Lung (tissue), 12 donors: ENCODE measurements around the gene CDS1. TPM values are rescaled to one million over a fixed set of nuclear protein-coding genes. Genes with fewer than 3 reads are reported as not detected.
A peak's percentile ranks its signal among the peaks of the same experiment; 100 is the strongest.

Source experiments
- ATAC-seq: fragments of 200-7000 bp; cut with Tn5 transposase; one replicate; pipeline ENCODE4 v1.9.1; 2020; ENCODE audit warnings: moderate number of reproducible peaks; ENCODE audit not compliant: insufficient read depth, low FRiP score
- DNase-seq, 3 donors: peaks; one replicate each; pipeline ENCODE4 v3.0.0-alpha.2; 2013 to 2017
- H3K27ac ChIP-seq, 2 donors: one replicate each; pipeline ENCODE4 v1.5.1; 2013; ENCODE audit warnings: mild to moderate bottlenecking in 2 of 2, moderate library complexity in 2 of 2, control low read depth in 1 of 2, inconsistent platforms in 1 of 2, low read depth in 1 of 2, low read length in 1 of 2
- H3K27me3 ChIP-seq, 3 donors: one replicate each; pipeline ENCODE4 v1.5.1; 2013; ENCODE audit warnings: low read length in 2 of 3; ENCODE audit not compliant: control insufficient read depth in 3 of 3, insufficient read depth in 3 of 3
- H3K36me3 ChIP-seq, 4 donors: one replicate each; pipeline ENCODE4 v1.5.1; 2013; ENCODE audit warnings: low read length in 4 of 4, mild to moderate bottlenecking in 1 of 4, moderate library complexity in 1 of 4; ENCODE audit not compliant: control insufficient read depth in 4 of 4, insufficient read depth in 4 of 4
- H3K4me1 ChIP-seq, 5 donors: one replicate each; pipeline ENCODE4 v1.5.1; 2013; ENCODE audit warnings: low read length in 5 of 5, mild to moderate bottlenecking in 2 of 5, moderate library complexity in 1 of 5; ENCODE audit not compliant: control insufficient read depth in 5 of 5, insufficient read depth in 5 of 5
- H3K4me3 ChIP-seq: one replicate; pipeline ENCODE4 v1.5.1; 2013; ENCODE audit warnings: mild to moderate bottlenecking, control low read depth, moderate library complexity
- H3K9ac ChIP-seq, 2 donors: one replicate each; pipeline ENCODE4 v1.5.1; 2013; ENCODE audit warnings: low read length in 2 of 2, control low read depth in 1 of 2; ENCODE audit not compliant: insufficient read depth in 1 of 2
- H3K9me3 ChIP-seq, 4 donors: one replicate each; pipeline ENCODE4 v1.5.1; 2013; ENCODE audit warnings: low read length in 3 of 4, mild to moderate bottlenecking in 1 of 4, moderate library complexity in 1 of 4; ENCODE audit not compliant: control insufficient read depth in 4 of 4, insufficient read depth in 3 of 4
- CTCF ChIP-seq: IDR thresholded peaks from 2 replicates; pipeline ENCODE4 v1.5.1; 2012; ENCODE audit warnings: mild to moderate bottlenecking; ENCODE audit errors: control extremely low read depth, extremely low read depth
- WGBS, 2 donors: extraction: QIAGEN DNeasy Blood & Tissue Kit; methylation state at CpG; one replicate each; pipeline ENCODE4 v1.1.7; 2013; 5-methylcytosine and 5-hydroxymethylcytosine counted together
- polyA plus RNA-seq, 2 donors: library from polyadenylated mRNA; stranded (reverse); fragments of 200-250 nt; gene quantifications; one replicate each; pipeline ENCODE4 v1.2.1, GENCODE V29; 2013
- total RNA-seq, 2 donors: library from RNA; depleted of rRNA in 1 of 2; stranded (reverse); fragments of >200 nt in 1 of 2; gene quantifications; one replicate each; pipeline ENCODE4 v1.2.1, GENCODE V29; 2014 to 2021
- donor health status: control.
- donor health status: control.
- donor health status: Bipolar disorder and iron deficiency.
- donor health status: healthy.
- donor health status: DM: yes; HTN: yes; CAD: no.

The CDS1 gene
- total and polyA plus RNA-seq, 4 donors: 10.7 to 32.7 (median 18.8) TPM

- Histone ChIP-seq H3K36me3 (peaks cover 14 to 56% (median 28%) of the 10 kb centered on the region in 4 donors), H3K4me3 (no peak overlapping the region), H3K4me1 (peaks cover 0 to 12% (median 6%) of the 10 kb centered on the region in 5 donors), H3K9ac (no peak overlapping the region), H3K9me3 (peaks cover 0 to 2% (median 0%) of the 10 kb centered on the region in 4 donors), H3K27ac (peak overlapping the region in 1 of 2 donors; percentile 11), H3K27me3 (no peaks in the 10 kb centered on the region)
- ATAC-seq: no peak
- 68 to 79% methylated on average over 7 of the region's 7 CpGs for WGBS, 2 donors
- no peak for DNase-seq
- no peak for TF ChIP-seq CTCF
Measured at GRCh38 chr4:84683064-84683850, 100.3 kb downstream of the CDS1 start.

GRCh38 chr4:84684361-84684760 is 101.4 kb downstream of the CDS1 start:
- Histone ChIP-seq H3K4me1 (peaks cover 0 to 12% (median 7%) of the 10 kb centered on the region in 5 donors), H3K27me3 (no peaks in the 10 kb centered on the region), H3K9ac (no peak overlapping the region), H3K9me3 (peaks cover 0 to 2% (median 0%) of the 10 kb centered on the region in 4 donors), H3K36me3 (peaks cover 7 to 57% (median 20%) of the 10 kb centered on the region in 4 donors), H3K4me3 (no peak overlapping the region), H3K27ac (no peak overlapping the region)
- no peak for TF ChIP-seq CTCF
- no peak for ATAC-seq
- 77 to 88% methylated on average over 3 of the region's 3 CpGs for WGBS, 2 donors
- DNase-seq: no peak

- ATAC-seq (no peak), DNase-seq (no peak)
- peaks cover 6 to 57% (median 19%) of the 10 kb centered on the region in 4 donors for H3K36me3 ChIP-seq
- no peak for TF ChIP-seq CTCF
- WGBS, 2 donors: 90 to 100% methylated on average over 1 of the region's 1 CpG
- H3K27ac ChIP-seq: no peak overlapping the region
- H3K9me3 ChIP-seq: peaks cover 0 to 2% (median 0%) of the 10 kb centered on the region in 4 donors
- no peaks in the 10 kb centered on the region for H3K27me3 ChIP-seq
- H3K4me1 ChIP-seq: peaks cover 0 to 12% (median 7%) of the 10 kb centered on the region in 5 donors
- H3K4me3 ChIP-seq: no peak overlapping the region
- no peak overlapping the region for H3K9ac ChIP-seq
Measured at GRCh38 chr4:84685105-84685504, 102.2 kb downstream of the CDS1 start.
